H1 (cell line): ENCODE results near the gene FGF12. TPM values are rescaled to one million over a fixed set of nuclear protein-coding genes. Genes with fewer than 3 reads are reported as not detected.

Experiments
- CTCF ChIA-PET: fragments of 300-600 bp; sonication (Branson Sonifier 250); formaldehyde crosslinking; loops from one replicate; lab custom pipeline; 2021; ENCODE audit not compliant: partially characterized antibody; lab: Charles Lee
- POLR2A ChIA-PET: fragments of 300-600 bp; sonication (Branson Sonifier 250); formaldehyde crosslinking; loops from one replicate; lab custom pipeline; 2021; ENCODE audit warnings: inconsistent platforms; ENCODE audit not compliant: partially characterized antibody; lab: Charles Lee
- DNase-seq, 2 experiments: peaks; one replicate each; pipeline versions ENCODE4 v3.0.0 to v3.0.0-alpha.2; 2010 to 2022; ENCODE audit warnings: low spot score in 2 of 2, low read depth in 1 of 2, mixed read lengths in 1 of 2
- FAIRE-seq: peaks from 2 replicates; lab custom pipeline; 2011; peaks lifted over from hg19 to GRCh38; lab: Jason Lieb, UNC
- H2AFZ ChIP-seq: 2 replicates; pipeline ENCODE4 v1.8.1; 2012; ENCODE audit warnings: low read length, inconsistent platforms
- H2AK5ac ChIP-seq: 2 replicates; pipeline ENCODE4 v1.6.1; 2013; ENCODE audit warnings: low read depth, low read length
- H2BK120ac ChIP-seq: replicated peaks from 2 replicates; pipeline ENCODE3; 2013; ENCODE audit warnings: low read depth, low read length, inconsistent platforms
- H2BK12ac ChIP-seq: 2 replicates; pipeline ENCODE4 v1.6.1; 2013; ENCODE audit warnings: low read depth, low read length
- H2BK15ac ChIP-seq: 2 replicates; pipeline ENCODE4 v1.6.1; 2013; ENCODE audit warnings: low read length
- H2BK20ac ChIP-seq: 2 replicates; pipeline ENCODE4 v1.6.1; 2013; ENCODE audit warnings: low read length
- H2BK5ac ChIP-seq: 2 replicates; pipeline ENCODE4 v1.6.1; 2013; ENCODE audit warnings: low read depth, low read length
- H3K14ac ChIP-seq: 2 replicates; pipeline ENCODE4 v1.6.1; 2013; ENCODE audit warnings: inconsistent platforms; ENCODE audit not compliant: insufficient read length
- H3K18ac ChIP-seq: 2 replicates; pipeline ENCODE4 v1.6.1; 2013; ENCODE audit warnings: low read length; ENCODE audit errors: extremely low read depth
- H3K23ac ChIP-seq: 2 replicates; pipeline ENCODE4 v1.6.1; 2013; ENCODE audit warnings: inconsistent platforms; ENCODE audit not compliant: insufficient read length
- H3K23me2 ChIP-seq: 2 replicates; pipeline ENCODE4 v1.6.1; 2013; ENCODE audit warnings: low read depth, low read length
- H3K27ac ChIP-seq: 2 replicates; pipeline ENCODE4 v1.6.1; 2011; ENCODE audit warnings: low read depth, low read length, inconsistent platforms
- H3K27me3 ChIP-seq, 4 experiments: replicated peaks in 1 of 4; 1 replicate in 1 of 4; 2 replicates in 3 of 4; pipeline versions ENCODE4 v1.6.1 to v1.8.1; 2011 to 2013; ENCODE audit warnings: low read length in 3 of 4, mild to moderate bottlenecking in 3 of 4, inconsistent platforms in 2 of 4, mixed read lengths in 2 of 4, moderate library complexity in 1 of 4; ENCODE audit not compliant: control insufficient read depth in 3 of 4, insufficient read depth in 3 of 4; ENCODE audit errors: extremely low read depth in 1 of 4
- H3K36me3 ChIP-seq, 4 experiments: 2 replicates each; pipeline versions ENCODE4 v1.6.1 to v1.8.1; 2011 to 2013; ENCODE audit warnings: mild to moderate bottlenecking in 4 of 4, low read length in 3 of 4, moderate library complexity in 2 of 4, control low read depth in 1 of 4, inconsistent platforms in 1 of 4; ENCODE audit not compliant: insufficient read depth in 4 of 4, control insufficient read depth in 2 of 4
- H3K4ac ChIP-seq: replicated peaks from 2 replicates; pipeline ENCODE3; 2013; ENCODE audit warnings: low read length, low read depth, mixed read lengths, inconsistent platforms; ENCODE audit not compliant: insufficient read length
- H3K4me1 ChIP-seq, 4 experiments: replicated peaks in 1 of 4; 1 replicate in 1 of 4; 2 replicates in 3 of 4; pipeline versions ENCODE4 v1.6.1 to v1.8.1; 2011 to 2013; ENCODE audit warnings: low read length in 3 of 4, inconsistent platforms in 2 of 4, mixed read lengths in 1 of 4; ENCODE audit not compliant: insufficient read depth in 4 of 4, control insufficient read depth in 3 of 4
- H3K4me2 ChIP-seq, 2 experiments: 2 replicates each; pipeline versions ENCODE4 v1.6.1 to v1.8.1; 2011 to 2013; ENCODE audit warnings: low read depth in 2 of 2, low read length in 2 of 2, control low read depth in 1 of 2, inconsistent platforms in 1 of 2, mild to moderate bottlenecking in 1 of 2; ENCODE audit not compliant: insufficient read depth in 1 of 2
- H3K4me3 ChIP-seq, 4 experiments: fragments of 200-600, 300-600 bp in 1 of 4; sonication (generic), shearing (Covaris generic), sonication (Bioruptor Twin) in 1 of 4; 2 replicates each; pipeline versions ENCODE4 v1.5.1 to v1.8.1; 2011 to 2016; ENCODE audit warnings: low read length in 4 of 4, low read depth in 3 of 4, control low read depth in 2 of 4, inconsistent platforms in 2 of 4, mild to moderate bottlenecking in 2 of 4, mixed read lengths in 1 of 4, moderate library complexity in 1 of 4; ENCODE audit not compliant: insufficient read depth in 2 of 4; ENCODE audit errors: extremely low read depth in 1 of 4
- H3K56ac ChIP-seq: replicated peaks from 2 replicates; pipeline ENCODE3; 2013; ENCODE audit warnings: low read depth, mild to moderate bottlenecking, mixed read lengths, low read length, inconsistent platforms; ENCODE audit not compliant: insufficient read length
- H3K79me1 ChIP-seq: 2 replicates; pipeline ENCODE4 v1.6.1; 2013; ENCODE audit warnings: low read depth, low read length, control low read depth
- H3K79me2 ChIP-seq, 2 experiments: 2 replicates each; pipeline versions ENCODE4 v1.6.1 to v1.8.1; 2012 to 2013; ENCODE audit warnings: low read length in 2 of 2, mild to moderate bottlenecking in 2 of 2, inconsistent platforms in 1 of 2; ENCODE audit not compliant: insufficient read depth in 2 of 2, control insufficient read depth in 1 of 2
- H3K9ac ChIP-seq, 4 experiments: replicated peaks in 1 of 4; 1 replicate in 1 of 4; 2 replicates in 3 of 4; pipeline versions ENCODE4 v1.6.1 to v1.8.1; 2011 to 2013; ENCODE audit warnings: low read depth in 3 of 4, low read length in 3 of 4, control low read depth in 2 of 4, mild to moderate bottlenecking in 2 of 4, moderate library complexity in 2 of 4, inconsistent platforms in 1 of 4; ENCODE audit errors: extremely low read depth in 1 of 4
- H3K9me3 ChIP-seq, 2 experiments: 2 replicates each; pipeline versions ENCODE4 v1.6.1 to v1.8.1; 2012 to 2013; ENCODE audit warnings: mild to moderate bottlenecking in 2 of 2, moderate library complexity in 2 of 2, control low read depth in 1 of 2, inconsistent platforms in 1 of 2, low read depth in 1 of 2, low read length in 1 of 2, mixed read lengths in 1 of 2; ENCODE audit not compliant: insufficient read depth in 2 of 2
- H4K20me1 ChIP-seq, 2 experiments: replicated peaks in 1 of 2; 2 replicates each; pipeline versions ENCODE3 to v1.8.1; 2011 to 2013; ENCODE audit warnings: inconsistent platforms in 2 of 2, low read length in 2 of 2, mild to moderate bottlenecking in 1 of 2; ENCODE audit not compliant: insufficient read depth in 2 of 2, control insufficient read depth in 1 of 2
- H4K5ac ChIP-seq: 2 replicates; pipeline ENCODE4 v1.6.1; 2013; ENCODE audit warnings: low read length, low read depth, mixed read lengths, inconsistent platforms; ENCODE audit not compliant: insufficient read length
- H4K8ac ChIP-seq: 2 replicates; pipeline ENCODE4 v1.8.0; 2013; ENCODE audit warnings: mild to moderate bottlenecking, moderate library complexity, low read length, inconsistent platforms; ENCODE audit not compliant: insufficient read depth; ENCODE audit errors: extremely low read depth
- H4K91ac ChIP-seq: replicated peaks from 2 replicates; pipeline ENCODE3; 2013; ENCODE audit warnings: low read length, mixed read lengths, inconsistent platforms; ENCODE audit not compliant: insufficient read length
- KDM5A ChIP-seq: fragments of 200-600 bp; IDR thresholded peaks from 2 replicates; pipeline ENCODE4 v1.7.1; 2012; ENCODE audit warnings: mild to moderate bottlenecking, low read length, inconsistent platforms, mixed read lengths
- MAX ChIP-seq: IDR thresholded peaks from 2 replicates; pipeline ENCODE4 v1.6.1; 2012; ENCODE audit warnings: inconsistent platforms
- SP2 ChIP-seq: IDR thresholded peaks from 2 replicates; pipeline ENCODE4 v1.6.1; 2012; ENCODE audit warnings: mild to moderate bottlenecking, low read length, inconsistent platforms
- SRF ChIP-seq: IDR thresholded peaks from 2 replicates; pipeline ENCODE4 v1.6.1; 2011; ENCODE audit warnings: mild to moderate bottlenecking, low read depth, low read length, moderate library complexity
- TAF7 ChIP-seq: optimal IDR thresholded peaks from 2 replicates; pipeline ENCODE3; 2011; ENCODE audit warnings: low read depth, mild to moderate bottlenecking, inconsistent platforms, low read length, moderate library complexity, borderline replicate concordance
- TCF12 ChIP-seq: IDR thresholded peaks from 2 replicates; pipeline ENCODE4 v1.6.1; 2011; ENCODE audit warnings: low read depth, mild to moderate bottlenecking, low read length
- WGBS, 2 experiments: shearing (Covaris generic) in 1 of 2; methylation state at CpG; one replicate each; pipeline versions ENCODE4 v1.1.6 to v1.1.7; 2013 to 2015; ENCODE audit warnings: low lambda C conversion rate in 2 of 2, mixed read lengths in 2 of 2, inconsistent platforms in 1 of 2, low coverage in 1 of 2, missing lambda C conversion rate in 1 of 2; ENCODE audit not compliant: insufficient replicate concordance in 2 of 2, insufficient coverage in 1 of 2, insufficient read length in 1 of 2; ENCODE audit errors: extremely low coverage in 1 of 2, missing lambda C conversion rate in 1 of 2; 5-methylcytosine and 5-hydroxymethylcytosine counted together
- polyA plus RNA-seq, 7 experiments: library from polyadenylated mRNA; depleted of rRNA in 3 of 7; stranded (reverse) in 5 of 7; unstranded in 2 of 7; fragments of >200 nt in 5 of 7; fragments of 200-250 nt in 2 of 7; gene quantifications; 1 replicate in 5 of 7; 2 replicates in 1 of 7; 4 replicates in 1 of 7; pipeline versions ENCODE4 v1.2.1 to v1.2.3, GENCODE V29; 2011 to 2013; ENCODE audit warnings: missing spikeins in 2 of 7, mixed read lengths in 2 of 7
- total RNA-seq: library from RNA; stranded (reverse); fragmentation: NEBNext Ultra II Directional; extraction: Animal tissue kit (Norgen Biotek cat#: 25700); gene quantifications from 2 replicates; pipeline ENCODE4 v1.2.1, GENCODE V29; 2021

Gene FGF12
- total and polyA plus RNA-seq, 2 of the 8 experiments (the other 6 are each of a cell fraction or from before 2014, with no cell fraction given): 4.1 to 16.6 TPM

GRCh38 chr3:192575879-192576506 is 151.3 kb downstream of the FGF12 start:
- Histone ChIP-seq H4K5ac (no peak overlapping the region), H2AK5ac (no peak overlapping the region), H2BK5ac (no peak overlapping the region), H3K4ac (no peak overlapping the region), H3K4me3 (no peak overlapping the region), H3K18ac (no peak overlapping the region), H3K27ac (no peak overlapping the region), H4K91ac (no peak overlapping the region), H2BK120ac (no peak overlapping the region), H2BK12ac (no peak overlapping the region), H3K9me3 (no peaks in the 10 kb centered on the region), H3K27me3 (no peaks in the 10 kb centered on the region), H4K8ac (no peak overlapping the region), H3K4me1 (no peaks in the 10 kb centered on the region), H3K79me1 (no peaks in the 10 kb centered on the region), H3K36me3 (no peaks in the 10 kb centered on the region), H3K9ac (no peak overlapping the region), H4K20me1 (no peaks in the 10 kb centered on the region), H3K14ac (no peak overlapping the region), H3K4me2 (no peak overlapping the region), H2BK15ac (no peak overlapping the region), H3K23ac (no peak overlapping the region), H2AFZ (no peak overlapping the region), H2BK20ac (no peak overlapping the region), H3K79me2 (no peaks in the 10 kb centered on the region), H3K56ac (no peak overlapping the region), H3K23me2 (no peaks in the 10 kb centered on the region)
- ChIA-PET POLR2A (no interaction called here), CTCF (interaction anchor here (0.5 to 1.1 kb wide), 3 partner anchors 9 to 213 kb away, joined by 3 to 4 read pairs (median 3); no protein-coding TSS in a partner anchor)
- FAIRE-seq (no peak), DNase-seq (no peak)
- TF ChIP-seq SRF: no peak
- no peak for TF ChIP-seq MAX
- no peak for TF ChIP-seq TCF12
- no peak for TF ChIP-seq KDM5A
- TF ChIP-seq SP2: no peak
- TF ChIP-seq TAF7: no peak
- WGBS, 2 experiments: 90% methylated on average over 3 of the region's 3 CpGs; no CpG with 5 or more reads in 1 of the 2 experiments
